ENCODE data around the gene NR2F2.

NR2F2 gene

GRCh38 chr15:96365781-96366525 is 35.5 kb downstream of the NR2F2 start:
- H4K20me1 ChIP-seq (ENCODE audit: insufficient read depth, low read length) = no peaks in the 10 kb centered on the region
- no peaks in the 10 kb centered on the region for H3F3A ChIP-seq (ENCODE audit: insufficient read depth, low read length)
- H2AFZ ChIP-seq (ENCODE audit: low read length) = no peak overlapping the region
- H3K4me3 ChIP-seq (ENCODE audit: low read depth, low read length, poor library complexity, severe bottlenecking) = no peak overlapping the region
- no peaks in the 10 kb centered on the region for H3K9me3 ChIP-seq (ENCODE audit: low read length)
- H3K27me3 ChIP-seq (ENCODE audit: insufficient read depth, low read length) = no peaks in the 10 kb centered on the region
- no peaks in the 10 kb centered on the region for H3K36me3 ChIP-seq (ENCODE audit: insufficient read depth, low read length)
- H3K4me2 ChIP-seq (ENCODE audit: low read length) = no peak overlapping the region
- H3K9me2 ChIP-seq (ENCODE audit: low read depth, low read length) = no peaks in the 10 kb centered on the region
- H3K79me2 ChIP-seq (ENCODE audit: insufficient read depth, low read length) = no peaks in the 10 kb centered on the region
- H3K27ac ChIP-seq (ENCODE audit: low read depth, low read length, poor library complexity, severe bottlenecking) = no peak overlapping the region
- TF ChIP-seq CTCF (IDR thresholded peaks at IDR 0.05; ENCODE audit: low read length) = no peak
- no peak for TF ChIP-seq EZH2 (IDR thresholded peaks at IDR 0.05; ENCODE audit: borderline replicate concordance, low read length)
- H3K4me1 ChIP-seq (ENCODE audit: insufficient read depth, low read length, severe bottlenecking) = no peaks in the 10 kb centered on the region
- no peak overlapping the region for H3K9ac ChIP-seq (ENCODE audit: low read length)

GRCh38 chr15:96366526-96366877 is 36.0 kb downstream of the NR2F2 start:
- Histone ChIP-seq H3K27ac (ENCODE audit: low read depth, low read length, poor library complexity, severe bottlenecking) (no peak overlapping the region), H3K9me2 (ENCODE audit: low read depth, low read length) (no peaks in the 10 kb centered on the region), H3F3A (ENCODE audit: insufficient read depth, low read length) (no peaks in the 10 kb centered on the region), H3K9ac (ENCODE audit: low read length) (no peak overlapping the region), H3K4me1 (ENCODE audit: insufficient read depth, low read length, severe bottlenecking) (no peaks in the 10 kb centered on the region), H3K36me3 (ENCODE audit: insufficient read depth, low read length) (no peaks in the 10 kb centered on the region), H3K27me3 (ENCODE audit: insufficient read depth, low read length) (no peaks in the 10 kb centered on the region), H3K79me2 (ENCODE audit: insufficient read depth, low read length) (no peaks in the 10 kb centered on the region), H3K4me3 (ENCODE audit: low read depth, low read length, poor library complexity, severe bottlenecking) (no peak overlapping the region), H3K9me3 (ENCODE audit: low read length) (no peaks in the 10 kb centered on the region), H4K20me1 (ENCODE audit: insufficient read depth, low read length) (no peaks in the 10 kb centered on the region), H2AFZ (ENCODE audit: low read length) (no peak overlapping the region), H3K4me2 (ENCODE audit: low read length) (no peak overlapping the region)
- no peak for TF ChIP-seq CTCF (IDR thresholded peaks at IDR 0.05; ENCODE audit: low read length)
- no peak for TF ChIP-seq EZH2 (IDR thresholded peaks at IDR 0.05; ENCODE audit: borderline replicate concordance, low read length)

GRCh38 chr15:96367311-96368200 is 37.1 kb downstream of the NR2F2 start:
- H3K79me2 ChIP-seq (ENCODE audit: insufficient read depth, low read length) = no peaks in the 10 kb centered on the region
- H3F3A ChIP-seq (ENCODE audit: insufficient read depth, low read length) = no peaks in the 10 kb centered on the region
- no peaks in the 10 kb centered on the region for H3K4me1 ChIP-seq (ENCODE audit: insufficient read depth, low read length, severe bottlenecking)
- no peak for TF ChIP-seq EZH2 (IDR thresholded peaks at IDR 0.05; ENCODE audit: borderline replicate concordance, low read length)
- no peak for TF ChIP-seq CTCF (IDR thresholded peaks at IDR 0.05; ENCODE audit: low read length)
- H2AFZ ChIP-seq (ENCODE audit: low read length) = no peak overlapping the region
- no peak overlapping the region for H3K9ac ChIP-seq (ENCODE audit: low read length)
- H3K4me3 ChIP-seq (ENCODE audit: low read depth, low read length, poor library complexity, severe bottlenecking) = no peak overlapping the region
- H3K4me2 ChIP-seq (ENCODE audit: low read length) = no peak overlapping the region
- no peaks in the 10 kb centered on the region for H3K9me2 ChIP-seq (ENCODE audit: low read depth, low read length)
- no peaks in the 10 kb centered on the region for H3K27me3 ChIP-seq (ENCODE audit: insufficient read depth, low read length)
- no peak overlapping the region for H3K27ac ChIP-seq (ENCODE audit: low read depth, low read length, poor library complexity, severe bottlenecking)
- H4K20me1 ChIP-seq (ENCODE audit: insufficient read depth, low read length) = no peaks in the 10 kb centered on the region
- H3K9me3 ChIP-seq (ENCODE audit: low read length) = no peaks in the 10 kb centered on the region
- H3K36me3 ChIP-seq (ENCODE audit: insufficient read depth, low read length) = no peaks in the 10 kb centered on the region

All from OCI-LY1 (cell line).